ENCODE measurements around the gene PIP4K2A.

Gene PIP4K2A

GRCh38 chr10:22631185-22631584 is 83.2 kb downstream of the PIP4K2A start:
- Histone ChIP-seq H3K27me3 (replicated peaks; ENCODE audit: control insufficient read depth, insufficient read depth, low read length) (no peaks in the 10 kb centered on the region), H3K4me3 (replicated peaks; ENCODE audit: low read depth, low read length) (peak overlapping the region; percentile 44), H3K36me3 (ENCODE audit: control insufficient read depth, insufficient read depth, low read length) (no peaks in the 10 kb centered on the region)
- no peak for TF ChIP-seq CTCF (IDR thresholded peaks at IDR 0.05; ENCODE audit: insufficient read depth, low read length, poor library complexity, severe bottlenecking)
- no peak for DNase-seq (ENCODE audit: extremely low read depth, insufficient read length)

DNA sequence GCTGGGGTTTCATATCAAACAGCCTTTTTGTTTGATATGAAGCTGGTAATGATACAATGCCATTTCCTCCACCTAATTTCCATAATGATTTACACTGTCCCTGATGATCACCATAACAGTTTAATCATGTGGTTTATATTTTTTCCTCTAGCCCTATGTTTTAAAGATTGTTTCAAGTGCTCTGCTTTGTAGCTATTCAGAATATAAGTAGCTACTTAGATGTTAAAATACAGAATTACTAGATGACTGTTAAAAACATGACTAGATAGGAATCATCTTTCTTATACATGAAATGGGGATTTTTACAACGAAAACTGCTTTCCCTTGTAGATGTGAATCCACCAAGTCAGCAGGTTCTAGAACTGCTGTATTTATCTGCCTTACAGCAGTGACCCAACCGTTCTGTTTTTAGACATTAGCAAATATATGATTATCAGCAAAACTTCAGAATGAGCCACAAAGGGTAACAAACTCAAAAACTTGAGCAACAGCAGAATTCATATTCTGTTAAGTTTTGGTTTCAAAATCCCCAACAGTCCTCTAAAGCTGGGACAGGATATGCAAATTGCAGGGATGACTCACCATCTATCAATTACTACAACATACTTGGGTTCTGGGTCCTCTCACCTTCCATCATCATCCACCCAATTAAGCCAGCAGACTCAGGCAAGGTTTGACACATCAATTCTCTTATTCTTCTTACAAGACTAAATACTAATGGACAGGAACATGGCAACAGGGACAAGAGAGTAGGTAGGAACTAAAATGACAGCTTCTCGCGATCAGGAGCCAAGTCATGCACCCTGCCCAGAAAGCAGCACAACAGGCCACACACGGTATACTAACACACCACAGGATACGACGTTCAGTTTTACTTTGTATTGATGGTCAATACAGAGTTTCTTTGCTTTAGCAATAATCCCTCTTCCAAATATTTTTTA is 83.9 kb downstream of the PIP4K2A start:
- peak; percentile 71 for DNase-seq (ENCODE audit: extremely low read depth, insufficient read length)
- no peak for TF ChIP-seq CTCF (IDR thresholded peaks at IDR 0.05; ENCODE audit: insufficient read depth, low read length, poor library complexity, severe bottlenecking)
- peak overlapping the region; percentile 46 for H3K4me3 ChIP-seq (replicated peaks; ENCODE audit: low read depth, low read length)

GRCh38 chr10:22629852-22630233 is 84.5 kb downstream of the PIP4K2A start:
- H3K36me3 ChIP-seq (ENCODE audit: control insufficient read depth, insufficient read depth, low read length), result no peaks in the 10 kb centered on the region
- no peaks in the 10 kb centered on the region for H3K27me3 ChIP-seq (replicated peaks; ENCODE audit: control insufficient read depth, insufficient read depth, low read length)
- peak overlapping the region; percentile 46 for H3K4me3 ChIP-seq (replicated peaks; ENCODE audit: low read depth, low read length)
- DNase-seq (ENCODE audit: extremely low read depth, insufficient read length), result peak; percentile 61
- TF ChIP-seq CTCF (IDR thresholded peaks at IDR 0.05; ENCODE audit: insufficient read depth, low read length, poor library complexity, severe bottlenecking), result no peak

More for the DNA sequence above, 83.9 kb downstream of the PIP4K2A start:
- Histone ChIP-seq H3K36me3 (ENCODE audit: control insufficient read depth, insufficient read depth, low read length) (no peaks in the 10 kb centered on the region), H3K27me3 (replicated peaks; ENCODE audit: control insufficient read depth, insufficient read depth, low read length) (no peaks in the 10 kb centered on the region)

- no peak for TF ChIP-seq CTCF (IDR thresholded peaks at IDR 0.05; ENCODE audit: insufficient read depth, low read length, poor library complexity, severe bottlenecking)
- DNase-seq (ENCODE audit: extremely low read depth, insufficient read length), result no peak
- no peaks in the 10 kb centered on the region for H3K36me3 ChIP-seq (ENCODE audit: control insufficient read depth, insufficient read depth, low read length)
- no peaks in the 10 kb centered on the region for H3K27me3 ChIP-seq (replicated peaks; ENCODE audit: control insufficient read depth, insufficient read depth, low read length)
- peak overlapping the region; percentile 3 for H3K4me3 ChIP-seq (replicated peaks; ENCODE audit: low read depth, low read length)
Observed at GRCh38 chr10:22629126-22629525, 85.3 kb downstream of the PIP4K2A start.

- no peak for TF ChIP-seq CTCF (IDR thresholded peaks at IDR 0.05; ENCODE audit: insufficient read depth, low read length, poor library complexity, severe bottlenecking)
- Histone ChIP-seq H3K36me3 (ENCODE audit: control insufficient read depth, insufficient read depth, low read length) (no peaks in the 10 kb centered on the region), H3K4me3 (replicated peaks; ENCODE audit: low read depth, low read length) (no peak overlapping the region), H3K27me3 (replicated peaks; ENCODE audit: control insufficient read depth, insufficient read depth, low read length) (no peaks in the 10 kb centered on the region)
- no peak for DNase-seq (ENCODE audit: extremely low read depth, insufficient read length)
Observed at GRCh38 chr10:22628309-22628708, 86.1 kb downstream of the PIP4K2A start.
